Measurements from ENCODE around the gene MCAT. TPM values are rescaled to one million over a fixed set of nuclear protein-coding genes. Genes with fewer than 3 reads are reported as not detected.

Gene MCAT
- total and polyA plus RNA-seq, 12 donors: 12.8 to 33.4 (median 15.3) TPM

GRCh38 chr22:43172191-43172590, 29.0 kb upstream of the MCAT start:
- Histone ChIP-seq H3K27me3 (no peaks in the 10 kb centered on the region), H3K27ac (no peak overlapping the region), H3K9me3 (no peaks in the 10 kb centered on the region), H3K36me3 (peaks cover 0 to 84% (median 19%) of the 10 kb centered on the region in 9 donors), H3K4me1 (no peaks in the 10 kb centered on the region), H3K4me3 (no peak overlapping the region)
- intact Hi-C loops (cut with DNase I): no loop called here
- WGBS, 2 donors: 95 to 97% methylated on average over 19 of the region's 19 CpGs
- no peak for DNase-seq
- no peak for ATAC-seq
- TF ChIP-seq CTCF (IDR thresholded peaks at IDR 0.05): no peak

GRCh38 chr22:43171607-43172006, 28.4 kb upstream of the MCAT start:
- Histone ChIP-seq H3K9me3 (no peaks in the 10 kb centered on the region), H3K27ac (no peak overlapping the region), H3K27me3 (no peaks in the 10 kb centered on the region), H3K4me1 (no peaks in the 10 kb centered on the region), H3K4me3 (no peak overlapping the region), H3K36me3 (peaks cover 0 to 82% (median 19%) of the 10 kb centered on the region in 9 donors)
- DNase-seq (no peak), ATAC-seq (no peak)
- intact Hi-C loops (cut with DNase I): no loop called here
- 86 to 88% methylated on average over 12 of the region's 12 CpGs for WGBS, 2 donors
- TF ChIP-seq CTCF (IDR thresholded peaks at IDR 0.05): no peak

GRCh38 chr22:43171019-43171491, 27.9 kb upstream of the MCAT start:
- TF ChIP-seq CTCF (IDR thresholded peaks at IDR 0.05): no peak
- intact Hi-C loops (cut with DNase I): no loop called here
- Histone ChIP-seq H3K36me3 (peaks cover 0 to 82% (median 19%) of the 10 kb centered on the region in 9 donors), H3K27ac (no peak overlapping the region), H3K4me1 (no peaks in the 10 kb centered on the region), H3K9me3 (no peaks in the 10 kb centered on the region), H3K27me3 (no peaks in the 10 kb centered on the region), H3K4me3 (no peak overlapping the region)
- ATAC-seq: no peak
- WGBS, 2 donors: 83 to 84% methylated on average over 14 of the region's 14 CpGs
- no peak for DNase-seq

- Histone ChIP-seq H3K4me1 (peaks cover 0 to 2% (median 0%) of the 10 kb centered on the region in 9 donors), H3K27ac (no peak overlapping the region), H3K9me3 (no peaks in the 10 kb centered on the region), H3K36me3 (peaks cover 0 to 73% (median 19%) of the 10 kb centered on the region in 9 donors), H3K4me3 (no peak overlapping the region), H3K27me3 (no peaks in the 10 kb centered on the region)
- no peak for TF ChIP-seq CTCF (IDR thresholded peaks at IDR 0.05)
- DNase-seq (no peak), ATAC-seq (no peak)
- 95 to 96% methylated on average over 9 of the region's 9 CpGs for WGBS, 2 donors
- intact Hi-C loops (cut with DNase I): no loop called here
Observed at GRCh38 chr22:43170131-43170480, 26.9 kb upstream of the MCAT start.

Data from heart right ventricle (tissue), 16 donors.